HG03103 (cell line): ENCODE measurements around the gene QKI.
A peak's percentile ranks its signal among the peaks of the same experiment; 100 is the strongest.

Experiments
- ATAC-seq: cut with Tn5 transposase; IDR thresholded peaks from one replicate; pipeline ENCODE4 v1.9.1; 2021; ENCODE audit warnings: low read depth; ENCODE audit not compliant: unreplicated experiment

The QKI gene

GRCh38 chr6:163522033-163522432 lies 107.5 kb downstream of the QKI start:
- ATAC-seq, result no peak

DNA sequence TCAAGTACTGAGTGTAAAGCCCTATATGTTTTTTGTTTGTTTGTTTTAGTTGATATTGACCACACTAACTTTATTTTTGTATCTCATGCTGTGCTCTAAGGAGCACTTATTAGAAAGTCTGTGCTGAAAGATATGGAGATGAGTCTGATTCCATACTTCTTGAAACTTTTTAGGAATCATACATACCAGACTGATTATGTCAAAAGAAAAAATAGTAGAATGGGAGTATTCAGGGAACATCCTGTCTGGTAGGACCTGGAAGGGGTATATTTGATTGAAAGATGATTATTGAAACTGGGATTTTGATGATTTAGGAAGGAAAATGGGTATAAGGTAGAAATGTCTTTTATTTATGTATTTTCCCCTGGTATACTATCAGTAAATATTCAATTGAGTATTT lies 111.4 kb downstream of the QKI start:
- no peak for ATAC-seq

- ATAC-seq, result no peak
These were observed 111.8 kb downstream of the QKI start for GRCh38 chr6:163526346-163526745.

- ATAC-seq, result no peak
These were observed 112.8 kb downstream of the QKI start for GRCh38 chr6:163527291-163527690.

- no peak for ATAC-seq
These were observed 115.1 kb downstream of the QKI start for GRCh38 chr6:163529605-163530004.

GRCh38 chr6:163530406-163530805 lies 115.9 kb downstream of the QKI start:
- no peak for ATAC-seq

DNA sequence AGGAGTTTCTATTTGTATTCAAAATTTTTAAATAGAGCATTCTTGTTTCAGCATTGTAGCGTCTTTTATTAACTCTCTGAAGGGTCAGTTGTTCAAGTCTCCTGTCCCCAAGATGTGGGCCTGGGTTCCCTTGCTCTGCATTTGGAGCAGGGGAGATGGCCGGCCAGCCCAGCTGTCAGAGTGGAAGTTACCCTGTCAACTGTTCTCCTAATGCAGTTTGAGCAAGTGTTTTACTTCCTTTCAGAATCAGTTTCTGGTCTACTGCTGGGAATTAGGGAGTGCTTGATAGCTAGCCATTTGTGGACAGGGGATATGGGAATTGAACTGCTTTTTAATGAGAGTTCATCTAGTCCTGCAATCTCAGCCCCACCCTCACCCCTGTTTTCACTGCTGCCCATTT lies 116.6 kb downstream of the QKI start:
- ATAC-seq, result no peak

DNA sequence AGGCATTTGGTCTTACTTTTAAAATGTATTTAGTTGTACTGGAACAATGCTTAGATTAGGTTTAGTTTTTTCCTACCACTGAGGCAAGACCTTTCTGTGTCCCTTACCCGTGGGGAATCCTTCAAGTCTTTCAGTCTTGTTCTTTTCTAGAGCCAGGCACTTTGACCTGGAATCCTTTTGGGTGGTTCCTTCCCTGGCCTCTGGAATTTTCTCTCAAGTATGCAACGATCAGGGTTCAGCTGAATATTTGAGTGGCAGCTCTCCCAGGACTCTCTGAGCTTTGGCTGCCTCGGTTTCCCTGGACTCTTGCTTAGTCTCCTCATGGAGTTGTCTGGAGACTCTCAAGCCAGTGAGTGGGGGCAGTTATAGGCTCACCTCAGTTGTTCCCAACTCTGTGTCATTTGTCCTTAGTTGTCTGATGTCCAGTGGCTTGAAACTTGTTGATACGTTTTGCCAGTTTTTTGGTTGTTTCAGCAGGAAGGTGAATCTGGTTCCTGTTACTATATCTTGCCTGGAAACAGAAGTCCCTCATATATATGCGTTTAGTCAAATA lies 118.1 kb downstream of the QKI start:
- no peak for ATAC-seq

DNA sequence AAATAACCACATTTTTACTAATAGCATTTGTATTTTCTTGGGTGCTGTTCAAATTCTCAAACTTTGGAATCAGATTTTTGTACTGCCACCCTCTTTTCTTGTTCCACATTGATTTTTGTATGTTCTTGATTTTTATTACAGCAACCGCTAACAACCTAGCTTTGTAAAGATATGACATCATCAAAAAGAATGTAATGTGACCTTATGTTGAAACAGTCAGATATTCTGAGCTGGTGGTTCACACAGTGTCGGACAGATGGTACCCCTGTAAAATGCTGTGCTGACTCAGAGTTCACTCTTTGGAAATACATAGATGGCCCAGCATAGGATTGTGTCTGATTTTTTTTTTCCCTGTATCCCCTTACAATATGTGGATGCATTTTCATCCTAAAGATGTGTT lies 118.9 kb downstream of the QKI start:
- ATAC-seq, result no peak

- ATAC-seq, result no peak
These were observed 122.3 kb downstream of the QKI start for GRCh38 chr6:163536770-163537169.

GRCh38 chr6:163538331-163538730 lies 123.8 kb downstream of the QKI start:
- ATAC-seq, result no peak

DNA sequence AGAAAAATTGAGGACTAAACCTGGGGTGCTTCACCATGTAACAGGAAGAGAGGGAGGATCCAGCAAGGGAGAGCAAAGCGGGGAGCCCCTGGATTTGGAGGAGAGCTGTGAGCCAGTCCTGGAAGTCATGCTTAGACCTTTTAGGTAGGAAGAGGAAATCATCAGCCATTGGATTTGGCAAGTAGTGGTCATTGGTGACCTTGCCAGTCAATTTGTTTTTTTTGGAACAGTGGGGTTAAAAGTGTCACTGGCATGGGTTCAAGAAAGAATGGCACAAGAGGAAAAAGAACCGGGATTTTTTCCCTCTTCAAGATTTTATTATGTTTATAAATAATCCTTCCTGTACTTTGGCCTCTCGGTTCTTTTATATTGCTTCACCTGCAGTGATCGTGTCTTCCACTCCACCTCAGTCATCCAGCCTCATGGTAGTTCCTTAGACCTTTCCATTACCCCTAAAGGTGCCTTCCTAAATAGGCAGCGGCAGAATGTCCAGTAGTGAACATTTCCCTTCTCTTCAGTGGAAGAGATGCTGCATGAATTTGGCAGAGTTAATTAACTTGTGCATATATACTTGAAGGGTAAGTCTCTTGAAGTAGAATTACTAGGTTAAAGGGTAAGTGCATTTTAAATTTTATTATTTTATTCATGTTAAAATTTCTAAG lies 124.7 kb downstream of the QKI start:
- ATAC-seq, result no peak

- ATAC-seq, result no peak
These were observed 128.8 kb downstream of the QKI start for GRCh38 chr6:163543321-163543720.

DNA sequence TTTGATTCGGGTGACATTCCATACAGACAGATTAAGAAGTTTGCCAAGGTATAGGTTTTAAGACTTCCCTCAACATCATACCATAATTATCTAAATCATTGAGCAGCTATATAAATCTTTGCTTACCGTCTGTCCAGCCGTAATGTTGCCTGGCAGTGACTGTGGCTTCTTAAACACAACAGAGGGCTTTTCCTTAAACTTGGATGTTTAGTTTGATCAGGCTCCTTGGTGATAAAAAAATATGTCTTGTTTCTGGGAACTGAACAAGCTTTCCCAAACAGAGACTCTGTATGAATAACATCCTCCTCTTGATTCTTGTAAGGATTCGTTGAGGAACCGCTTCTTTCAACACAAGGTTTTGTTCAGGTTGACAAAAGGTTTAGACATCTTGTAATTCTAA lies 130.9 kb downstream of the QKI start:
- ATAC-seq, result no peak

DNA sequence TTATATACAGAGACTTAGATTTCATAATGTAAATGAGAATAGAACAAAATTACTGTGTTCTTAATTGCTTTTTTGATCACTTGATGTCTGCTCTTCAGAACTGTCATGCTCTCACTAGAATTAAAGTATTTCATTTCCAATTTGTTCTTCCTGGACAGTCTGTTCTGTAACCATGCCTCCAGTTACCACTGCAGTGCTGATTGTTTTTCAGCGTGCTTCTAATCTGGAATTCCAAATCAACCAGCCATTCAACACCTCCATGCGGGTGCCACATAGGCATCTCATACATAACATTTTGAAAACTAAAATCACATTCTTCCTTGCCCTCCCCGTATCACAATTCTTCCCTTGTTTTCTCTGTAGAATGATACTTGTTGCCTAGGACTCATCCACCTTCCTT lies 132.8 kb downstream of the QKI start:
- no peak for ATAC-seq

- no peak for ATAC-seq
These were observed 134.1 kb downstream of the QKI start for GRCh38 chr6:163548624-163549023.

DNA sequence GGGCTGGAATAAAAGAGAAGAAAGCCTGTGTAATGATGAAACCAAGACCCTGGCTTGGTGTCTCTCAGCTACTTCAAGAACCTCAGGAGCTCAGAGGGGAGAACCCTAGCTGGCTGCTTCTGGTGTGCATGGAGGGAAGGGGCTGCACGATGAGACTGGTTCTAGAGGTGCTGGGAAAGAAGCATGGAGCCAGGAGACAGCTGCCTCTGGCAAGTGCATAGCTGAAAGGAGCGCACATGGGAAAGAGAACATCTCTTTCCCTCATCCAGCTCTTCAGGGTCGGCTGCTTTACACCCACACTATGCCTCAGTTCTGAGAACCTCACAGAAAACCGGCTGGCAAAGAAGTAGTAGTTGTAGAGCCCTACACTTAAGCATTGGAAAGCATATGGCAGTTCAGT lies 139.5 kb downstream of the QKI start:
- ATAC-seq, result no peak

- peak; percentile 70 for ATAC-seq
These were observed 140.1 kb downstream of the QKI start for GRCh38 chr6:163554663-163555062.

GRCh38 chr6:163559661-163560060 lies 145.1 kb downstream of the QKI start:
- ATAC-seq, result no peak

GRCh38 chr6:163563318-163563717 lies 148.8 kb downstream of the QKI start:
- ATAC-seq, result no peak

DNA sequence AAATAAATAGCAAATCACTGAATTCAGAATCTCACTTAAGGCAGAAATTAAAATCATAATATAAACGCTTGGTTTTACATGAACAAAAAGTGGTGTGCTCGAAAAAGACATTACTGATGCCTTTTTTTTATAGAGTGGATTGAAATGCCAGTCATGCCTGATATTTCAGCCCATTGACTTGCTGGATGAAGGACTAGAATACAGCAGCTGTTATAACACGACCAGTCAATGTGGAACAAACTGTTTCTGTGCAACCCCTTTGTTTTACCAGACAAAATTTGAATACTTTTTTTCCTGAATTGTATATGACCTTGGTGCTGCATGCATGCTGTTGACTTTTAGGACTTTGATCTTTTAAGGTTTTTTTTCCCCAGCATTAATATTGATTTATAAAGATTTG lies 150.0 kb downstream of the QKI start:
- ATAC-seq, result no peak

DNA sequence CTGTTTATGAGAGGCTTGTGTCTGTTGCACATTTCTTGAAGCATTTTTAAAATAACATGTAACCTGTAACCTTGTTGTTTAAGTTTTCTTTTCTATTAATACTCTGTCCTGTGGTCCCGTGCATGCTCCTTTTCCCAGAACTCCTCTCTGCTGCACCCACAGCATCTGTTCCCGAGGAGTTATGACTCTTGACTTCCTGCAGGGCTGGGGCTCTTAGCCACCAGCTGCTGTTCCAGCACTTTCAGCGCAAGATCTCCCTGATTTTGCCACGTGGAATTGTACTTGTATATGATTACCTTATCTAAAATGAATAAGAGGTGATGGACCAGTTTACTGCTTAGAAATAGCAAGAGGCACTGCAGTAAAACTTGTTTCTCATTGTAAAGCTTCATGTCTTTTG lies 150.6 kb downstream of the QKI start:
- ATAC-seq, result no peak

- ATAC-seq, result no peak
These were observed 151.5 kb downstream of the QKI start for GRCh38 chr6:163566056-163566455.
